ENCODE measurements around the gene ARHGAP40.

- TF ChIP-seq CTCF (IDR thresholded peaks at IDR 0.05) (no peak), POLR2AphosphoS5 (IDR thresholded peaks at IDR 0.05) (no peak), POLR2A (IDR thresholded peaks at IDR 0.05) (no peak)
Observed at GRCh38 chr20:38603286-38603685, 1.7 kb downstream of the ARHGAP40 start.
